Epithelial cell of esophagus (primary cell): ENCODE results near the gene NPPC.

ENCODE experiments used
- DNase-seq: peaks from one replicate; pipeline ENCODE4 v3.0.0; 2010; ENCODE audit warnings: low read depth
- H3K4me3 ChIP-seq: 2 replicates; pipeline ENCODE4 v1.5.1; 2011; ENCODE audit warnings: mild to moderate bottlenecking, low read length, control low read depth
- TF ChIP-seq, protein P1 (sequence below): IDR thresholded peaks from 2 replicates; pipeline ENCODE4 v1.5.1; 2011; ENCODE audit warnings: low read depth, mild to moderate bottlenecking, low read length, control low read depth, inconsistent platforms; ENCODE audit not compliant: insufficient read depth; ENCODE audit errors: missing control alignments

NPPC gene

GRCh38 chr2:231879216-231879615 lies 47.0 kb downstream of the NPPC start:
- H3K4me3 ChIP-seq: no peak overlapping the region
- TF ChIP-seq, protein P1, sequence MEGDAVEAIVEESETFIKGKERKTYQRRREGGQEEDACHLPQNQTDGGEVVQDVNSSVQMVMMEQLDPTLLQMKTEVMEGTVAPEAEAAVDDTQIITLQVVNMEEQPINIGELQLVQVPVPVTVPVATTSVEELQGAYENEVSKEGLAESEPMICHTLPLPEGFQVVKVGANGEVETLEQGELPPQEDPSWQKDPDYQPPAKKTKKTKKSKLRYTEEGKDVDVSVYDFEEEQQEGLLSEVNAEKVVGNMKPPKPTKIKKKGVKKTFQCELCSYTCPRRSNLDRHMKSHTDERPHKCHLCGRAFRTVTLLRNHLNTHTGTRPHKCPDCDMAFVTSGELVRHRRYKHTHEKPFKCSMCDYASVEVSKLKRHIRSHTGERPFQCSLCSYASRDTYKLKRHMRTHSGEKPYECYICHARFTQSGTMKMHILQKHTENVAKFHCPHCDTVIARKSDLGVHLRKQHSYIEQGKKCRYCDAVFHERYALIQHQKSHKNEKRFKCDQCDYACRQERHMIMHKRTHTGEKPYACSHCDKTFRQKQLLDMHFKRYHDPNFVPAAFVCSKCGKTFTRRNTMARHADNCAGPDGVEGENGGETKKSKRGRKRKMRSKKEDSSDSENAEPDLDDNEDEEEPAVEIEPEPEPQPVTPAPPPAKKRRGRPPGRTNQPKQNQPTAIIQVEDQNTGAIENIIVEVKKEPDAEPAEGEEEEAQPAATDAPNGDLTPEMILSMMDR: no peak
- no peak for DNase-seq

DNA sequence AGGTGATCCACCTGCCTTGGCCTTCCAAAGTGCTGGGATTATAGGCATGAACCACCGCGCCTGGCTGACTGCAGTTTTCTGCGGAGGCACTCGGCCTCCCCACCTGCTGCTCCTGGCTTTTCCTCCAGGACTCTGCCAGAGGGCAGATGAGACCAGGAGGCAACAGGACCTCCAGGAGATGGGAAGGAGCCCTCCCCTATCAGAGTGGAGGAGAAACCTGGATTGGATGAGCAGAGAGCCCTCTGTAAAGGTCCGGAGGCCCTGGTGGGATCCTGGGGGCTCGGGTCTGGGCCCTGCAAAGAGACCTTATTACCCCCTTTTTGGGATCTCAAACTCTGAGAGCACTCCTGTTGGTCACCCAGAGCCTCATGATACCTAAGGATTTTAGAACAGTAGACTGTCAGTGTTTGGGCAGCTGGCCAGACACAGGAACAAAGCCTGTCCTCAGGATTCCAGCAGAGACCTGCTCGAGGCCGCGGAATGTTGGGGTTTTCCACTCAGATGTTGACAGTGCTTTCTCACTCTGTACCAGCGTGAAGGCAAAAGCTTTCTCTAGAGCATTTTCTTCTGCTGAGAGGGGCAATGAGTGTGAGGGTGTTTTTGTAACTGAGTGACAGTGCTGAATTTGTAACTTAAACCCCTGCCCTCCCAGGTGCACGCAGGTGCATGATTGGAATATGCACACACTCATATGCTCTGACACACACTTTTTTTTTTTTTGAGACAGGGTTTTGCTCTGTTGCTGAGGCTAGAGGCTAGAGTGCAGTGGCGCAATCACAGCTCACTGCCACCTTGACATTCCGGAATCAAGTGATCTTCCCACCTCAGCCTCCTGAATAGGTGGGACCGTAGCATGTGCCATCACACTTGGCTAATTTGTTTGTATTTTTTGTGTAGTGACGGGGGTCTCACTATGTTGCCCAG lies 48.4 kb downstream of the NPPC start:
- no peak overlapping the region for H3K4me3 ChIP-seq
- peak; percentile 92 for DNase-seq
- TF ChIP-seq, protein P1: no peak

GRCh38 chr2:231874944-231875343 lies 51.3 kb downstream of the NPPC start:
- TF ChIP-seq, protein P1: no peak
- H3K4me3 ChIP-seq: no peak overlapping the region
- no peak for DNase-seq
